ENCODE results near the gene APP.

DNA sequence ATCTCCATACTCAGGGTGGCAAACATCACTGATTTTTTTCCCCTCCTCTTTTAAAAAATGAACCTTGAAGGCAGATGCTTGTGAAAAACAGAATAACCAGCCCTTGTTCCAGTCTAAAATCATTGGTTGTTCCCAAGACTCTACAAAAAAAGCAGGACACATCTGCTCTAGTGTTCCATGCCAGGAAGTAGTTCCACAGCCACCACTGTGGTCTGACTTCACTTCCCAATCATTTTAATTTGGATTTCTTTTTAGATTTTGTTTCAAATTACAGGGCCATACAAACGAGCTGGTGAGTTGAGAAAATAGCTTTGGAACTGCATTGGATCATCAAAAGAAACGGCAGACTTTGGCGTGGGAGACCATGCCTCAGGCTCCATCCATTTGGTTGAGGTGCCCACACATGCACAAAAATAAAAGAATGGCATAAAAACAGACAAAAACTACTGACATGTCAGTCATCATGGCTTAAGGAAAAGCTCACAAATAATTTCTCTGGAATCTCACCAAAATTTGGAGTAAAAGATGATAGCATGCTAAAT is 225.8 kb downstream of the APP start:
- no peak for TF ChIP-seq POLR2A (IDR thresholded peaks at IDR 0.05)
- TF ChIP-seq, protein P1, sequence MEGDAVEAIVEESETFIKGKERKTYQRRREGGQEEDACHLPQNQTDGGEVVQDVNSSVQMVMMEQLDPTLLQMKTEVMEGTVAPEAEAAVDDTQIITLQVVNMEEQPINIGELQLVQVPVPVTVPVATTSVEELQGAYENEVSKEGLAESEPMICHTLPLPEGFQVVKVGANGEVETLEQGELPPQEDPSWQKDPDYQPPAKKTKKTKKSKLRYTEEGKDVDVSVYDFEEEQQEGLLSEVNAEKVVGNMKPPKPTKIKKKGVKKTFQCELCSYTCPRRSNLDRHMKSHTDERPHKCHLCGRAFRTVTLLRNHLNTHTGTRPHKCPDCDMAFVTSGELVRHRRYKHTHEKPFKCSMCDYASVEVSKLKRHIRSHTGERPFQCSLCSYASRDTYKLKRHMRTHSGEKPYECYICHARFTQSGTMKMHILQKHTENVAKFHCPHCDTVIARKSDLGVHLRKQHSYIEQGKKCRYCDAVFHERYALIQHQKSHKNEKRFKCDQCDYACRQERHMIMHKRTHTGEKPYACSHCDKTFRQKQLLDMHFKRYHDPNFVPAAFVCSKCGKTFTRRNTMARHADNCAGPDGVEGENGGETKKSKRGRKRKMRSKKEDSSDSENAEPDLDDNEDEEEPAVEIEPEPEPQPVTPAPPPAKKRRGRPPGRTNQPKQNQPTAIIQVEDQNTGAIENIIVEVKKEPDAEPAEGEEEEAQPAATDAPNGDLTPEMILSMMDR (IDR thresholded peaks at IDR 0.05), result no peak
- no peak for TF ChIP-seq POLR2AphosphoS5 (IDR thresholded peaks at IDR 0.05)
- TF ChIP-seq EP300 (IDR thresholded peaks at IDR 0.05; ENCODE audit: low read depth), result no peak
